Smooth muscle cell (in vitro differentiated cells): ENCODE measurements around the gene C20orf204. TPM values are rescaled to one million over a fixed set of nuclear protein-coding genes. Genes with fewer than 3 reads are reported as not detected.

Source experiments
- DNase-seq: peaks from one replicate; lab custom pipeline; 2025; ENCODE audit not compliant: unreplicated experiment; lab: John Stamatoyannopoulos, UW
- H2AFZ ChIP-seq: fragments of 200-600 bp; sonication (generic); 2 replicates; pipeline ENCODE4 v1.6.0; 2016; ENCODE audit warnings: antibody characterized with exemption, low read depth, mild to moderate bottlenecking
- H3F3A ChIP-seq: fragments of 200-600 bp; sonication (generic); 2 replicates; pipeline ENCODE4 v1.6.0; 2017; ENCODE audit warnings: antibody characterized with exemption, low read depth
- H3K27ac ChIP-seq: fragments of 200-600 bp; sonication (generic); 2 replicates; pipeline ENCODE4 v1.5.1; 2016; ENCODE audit warnings: low read depth, mild to moderate bottlenecking
- H3K27me3 ChIP-seq: fragments of 200-600 bp; sonication (generic); 2 replicates; pipeline ENCODE4 v1.6.1; 2016; ENCODE audit warnings: low read depth, mild to moderate bottlenecking
- H3K36me3 ChIP-seq: fragments of 200-600 bp; sonication (generic); 2 replicates; pipeline ENCODE4 v1.5.1; 2016; ENCODE audit warnings: low read depth
- H3K4me1 ChIP-seq: fragments of 200-600 bp; sonication (generic); 2 replicates; pipeline ENCODE4 v1.5.1; 2016; ENCODE audit warnings: low read depth
- H3K4me2 ChIP-seq: fragments of 200-600 bp; sonication (generic); 2 replicates; pipeline ENCODE4 v1.6.0; 2016; ENCODE audit warnings: mild to moderate bottlenecking
- H3K4me3 ChIP-seq: fragments of 200-600 bp; sonication (generic); 2 replicates; pipeline ENCODE4 v1.5.1; 2016; ENCODE audit warnings: mild to moderate bottlenecking
- H3K79me2 ChIP-seq: fragments of 200-600 bp; sonication (generic); 2 replicates; pipeline ENCODE4 v1.6.0; 2016; ENCODE audit warnings: low read depth, mild to moderate bottlenecking
- H3K9ac ChIP-seq: fragments of 200-600 bp; sonication (generic); 2 replicates; pipeline ENCODE4 v1.6.0; 2016; ENCODE audit warnings: low read depth
- H3K9me3 ChIP-seq: fragments of 200-600 bp; sonication (generic); replicated peaks from 2 replicates; pipeline ENCODE4 v1.5.1; 2016; ENCODE audit warnings: low read depth
- H4K20me1 ChIP-seq: fragments of 200-600 bp; sonication (generic); 2 replicates; pipeline ENCODE4 v1.6.0; 2016; ENCODE audit warnings: low read depth
- CTCF ChIP-seq: fragments of 200-600 bp; sonication (generic); IDR thresholded peaks from 2 replicates; pipeline ENCODE4 v1.5.1; 2017; ENCODE audit warnings: borderline replicate concordance, mild to moderate bottlenecking, antibody characterized with exemption; ENCODE audit not compliant: insufficient read depth, poor library complexity, severe bottlenecking
- WGBS: methylation state at CpG from one replicate; pipeline ENCODE4 v1.1.7; 2016; ENCODE audit warnings: low lambda C conversion rate; 5-methylcytosine and 5-hydroxymethylcytosine counted together
- polyA plus RNA-seq: library from polyadenylated mRNA; unstranded; fragments of >200 nt; fragmentation: Nextera tagmentation; extraction: Ambion mirVana; gene quantifications from 2 replicates; pipeline ENCODE4 v1.2.1, GENCODE V29; 2016
- total RNA-seq: library from RNA; depleted of rRNA; stranded (reverse); fragments of >200 nt; gene quantifications from 2 replicates; pipeline ENCODE4 v1.2.3, GENCODE V29; 2014

C20orf204 gene
- total and polyA plus RNA-seq, 2 experiments from 2014 or later = 0.09 to 0.87 TPM

GRCh38 chr20:64015635-64016034 lies 20.3 kb upstream of the C20orf204 start:
- Histone ChIP-seq H3K4me3 (no peak overlapping the region), H3K9ac (no peak overlapping the region), H4K20me1 (peaks cover 14% of the 10 kb centered on the region), H3K4me1 (no peaks in the 10 kb centered on the region), H3K9me3 (no peaks in the 10 kb centered on the region), H3K27ac (no peak overlapping the region), H3K4me2 (no peak overlapping the region), H3K27me3 (no peaks in the 10 kb centered on the region), H3K79me2 (no peaks in the 10 kb centered on the region), H2AFZ (no peak overlapping the region), H3F3A (no peaks in the 10 kb centered on the region), H3K36me3 (peaks cover 4% of the 10 kb centered on the region)
- WGBS = 97% methylated on average over 2 of the region's 2 CpGs
- no peak for TF ChIP-seq CTCF
- no peak for DNase-seq

- H3K4me1 ChIP-seq = no peaks in the 10 kb centered on the region
- no peaks in the 10 kb centered on the region for H3F3A ChIP-seq
- H2AFZ ChIP-seq = no peak overlapping the region
- no peak overlapping the region for H3K9ac ChIP-seq
- no peaks in the 10 kb centered on the region for H3K79me2 ChIP-seq
- H3K4me3 ChIP-seq = no peak overlapping the region
- TF ChIP-seq CTCF = no peak
- H4K20me1 ChIP-seq = peaks cover 7% of the 10 kb centered on the region
- DNase-seq = no peak
- WGBS = 96% methylated on average over 36 of the region's 36 CpGs
- no peaks in the 10 kb centered on the region for H3K27me3 ChIP-seq
- peaks cover 8% of the 10 kb centered on the region for H3K36me3 ChIP-seq
- no peak overlapping the region for H3K4me2 ChIP-seq
- no peak overlapping the region for H3K27ac ChIP-seq
- H3K9me3 ChIP-seq = no peaks in the 10 kb centered on the region
Measured at GRCh38 chr20:64021124-64021975, 14.6 kb upstream of the C20orf204 start.

- TF ChIP-seq CTCF = no peak
- DNase-seq = no peak
- H3K4me3 ChIP-seq = no peak overlapping the region
- no peak overlapping the region for H3K4me2 ChIP-seq
- WGBS = 98% methylated on average over 17 of the region's 17 CpGs
- no peaks in the 10 kb centered on the region for H3K9me3 ChIP-seq
- H3K27me3 ChIP-seq = no peaks in the 10 kb centered on the region
- no peak overlapping the region for H3K27ac ChIP-seq
- H3K9ac ChIP-seq = no peak overlapping the region
- no peaks in the 10 kb centered on the region for H3F3A ChIP-seq
- H3K79me2 ChIP-seq = no peaks in the 10 kb centered on the region
- peaks cover 7% of the 10 kb centered on the region for H4K20me1 ChIP-seq
- peaks cover 4% of the 10 kb centered on the region for H3K36me3 ChIP-seq
- no peak overlapping the region for H2AFZ ChIP-seq
- H3K4me1 ChIP-seq = no peaks in the 10 kb centered on the region
Measured at GRCh38 chr20:64022671-64023360, 13.2 kb upstream of the C20orf204 start.
